SK-N-SH treated with all-trans-retinoic acid at 6 μM for 48 hours (cell line): Measurements from ENCODE around the gene SOS1.

Experiments used
- BACH2 ChIP-seq: fragments of 250-450 bp; sonication (Bioruptor Pico); IDR thresholded peaks from 2 replicates; pipeline ENCODE4 v1.9.0; 2021; ENCODE audit warnings: mild to moderate bottlenecking, borderline replicate concordance
- CREB5 ChIP-seq: fragments of 250-450 bp; sonication (Bioruptor Pico); IDR thresholded peaks from 2 replicates; pipeline ENCODE4 v1.5.1; 2020; ENCODE audit warnings: low read depth, mild to moderate bottlenecking, moderate library complexity
- CSRNP3 ChIP-seq: fragments of 250-450 bp; sonication (Bioruptor Pico); IDR thresholded peaks from 2 replicates; pipeline ENCODE4 v1.5.1; 2021; ENCODE audit warnings: mild to moderate bottlenecking, moderate library complexity
- ESRRG ChIP-seq: fragments of 250-450 bp; sonication (Bioruptor Pico); IDR thresholded peaks from 2 replicates; pipeline ENCODE4 v1.6.1; 2021; ENCODE audit warnings: mild to moderate bottlenecking
- PATZ1 ChIP-seq: fragments of 250-450 bp; sonication (Bioruptor Pico); IDR thresholded peaks from 2 replicates; pipeline ENCODE4 v1.8.0; 2020; ENCODE audit warnings: mild to moderate bottlenecking, moderate library complexity, borderline replicate concordance
- RARB ChIP-seq: fragments of 250-450 bp; sonication (Bioruptor Pico); IDR thresholded peaks from 2 replicates; pipeline ENCODE4 v1.8.0; 2021; ENCODE audit warnings: mild to moderate bottlenecking, moderate library complexity
- SNAI2 ChIP-seq: fragments of 250-450 bp; sonication (Bioruptor Pico); IDR thresholded peaks from 2 replicates; pipeline ENCODE4 v1.5.0; 2020; ENCODE audit warnings: mild to moderate bottlenecking, moderate library complexity
- ZFP3 ChIP-seq: fragments of 250-450 bp; sonication (Bioruptor Pico); IDR thresholded peaks from 2 replicates; pipeline ENCODE4 v1.5.0; 2020; ENCODE audit warnings: mild to moderate bottlenecking, moderate library complexity
- ZFP30 ChIP-seq: fragments of 450-650 bp; formaldehyde crosslinking; IDR thresholded peaks from 2 replicates; pipeline ENCODE4 v1.5.0; 2022; ENCODE audit warnings: mild to moderate bottlenecking, moderate library complexity
- ZNF565 ChIP-seq: fragments of 450-650 bp; formaldehyde crosslinking; conservative IDR thresholded peaks from 2 replicates; pipeline ENCODE4 v1.5.0; 2020; ENCODE audit warnings: low read depth, mild to moderate bottlenecking, moderate library complexity

GRCh38 chr2:39094717-39095363 is 26.0 kb downstream of the SOS1 start:
- no peak for TF ChIP-seq RARB (CRISPR knock-in tag)
- no peak for TF ChIP-seq BACH2
- TF ChIP-seq ESRRG (CRISPR knock-in tag): no peak
- TF ChIP-seq PATZ1 (CRISPR knock-in tag): no peak
- TF ChIP-seq ZFP3 (CRISPR knock-in tag): no peak
- no peak for TF ChIP-seq ZNF565 (CRISPR knock-in tag)
- TF ChIP-seq CREB5: no peak
- TF ChIP-seq ZFP30 (CRISPR knock-in tag): no peak
- no peak for TF ChIP-seq SNAI2 (CRISPR knock-in tag)
- no peak for TF ChIP-seq CSRNP3 (CRISPR knock-in tag)
